GM18873 (cell line): ENCODE results near the gene DHRS4.
"Not testable (repeated sequence)": the region's sequence is repeated elsewhere in the genome, so short reads cannot be mapped to it uniquely, and the experiment has no call there.

Source experiments
- ATAC-seq: cut with Tn5 transposase; IDR thresholded peaks from one replicate; pipeline ENCODE4 v1.9.1; 2021; ENCODE audit warnings: mild to moderate bottlenecking, moderate library complexity, moderate number of reproducible peaks; ENCODE audit not compliant: unreplicated experiment, low FRiP score

DHRS4 gene

DNA sequence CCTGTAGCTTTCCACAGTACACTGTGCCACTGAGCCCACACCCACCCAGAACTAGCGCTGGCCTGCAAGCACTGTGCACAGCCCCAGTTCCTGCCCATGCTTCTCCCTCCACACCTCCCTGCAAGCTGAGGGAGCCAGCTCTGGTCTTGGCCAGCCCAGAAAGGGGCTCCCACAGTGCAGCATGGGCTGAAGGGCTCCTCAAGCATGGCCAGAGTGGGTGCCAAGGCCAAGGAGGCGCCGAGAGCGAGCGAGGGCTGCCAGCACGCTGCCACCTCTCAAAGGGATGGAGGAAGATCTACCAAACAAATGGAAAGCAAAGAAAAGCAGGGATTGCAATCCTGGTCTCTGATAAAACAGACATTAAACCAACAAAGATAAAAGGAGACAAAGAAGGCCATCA is 62.2 kb downstream of the DHRS4 start:
- not testable (repeated sequence) for ATAC-seq
